Gastroesophageal sphincter (tissue), 4 donors: ENCODE results near the gene CASP1. TPM values are rescaled to one million over a fixed set of nuclear protein-coding genes. Genes with fewer than 3 reads are reported as not detected.

Source experiments
- ATAC-seq: fragments of 150-250 bp; one replicate; pipeline ENCODE4 v1.9.1; 2016; ENCODE audit warnings: mild to moderate bottlenecking, moderate library complexity
- H3K27ac ChIP-seq, 4 donors: fragments of 200-600 bp; sonication (generic) in 3 of 4; 1 replicate in 3 of 4; 2 replicates in 1 of 4; pipeline ENCODE4 v1.5.1; 2016 to 2019
- H3K27me3 ChIP-seq: fragments of 200-600 bp; sonication (generic); one replicate; pipeline ENCODE4 v1.5.1; 2019
- H3K36me3 ChIP-seq, 2 donors: fragments of 200-600 bp; sonication (generic); one replicate each; pipeline ENCODE4 v1.5.1; 2019; ENCODE audit warnings: control low read depth in 1 of 2
- H3K4me1 ChIP-seq, 3 donors: fragments of 200-600 bp; sonication (generic); 1 replicate in 2 of 3; 2 replicates in 1 of 3; pipeline ENCODE4 v1.5.1; 2016 to 2019; ENCODE audit warnings: control low read depth in 2 of 3
- H3K4me3 ChIP-seq, 2 donors: fragments of 200-600 bp; sonication (generic); one replicate each; pipeline ENCODE4 v1.5.1; 2019; ENCODE audit warnings: mild to moderate bottlenecking in 1 of 2, moderate library complexity in 1 of 2
- H3K9me3 ChIP-seq, 3 donors: fragments of 200-600 bp; sonication (generic); one replicate each; pipeline ENCODE4 v1.5.1; 2017 to 2019; ENCODE audit warnings: control low read depth in 2 of 3
- CTCF ChIP-seq, 4 experiments: fragments of 200-600 bp in 2 of 4; fragments of 450-650 bp in 2 of 4; sonication (generic) in 1 of 4; IDR thresholded peaks; one replicate each; pipeline ENCODE4 v1.5.1; 2017 to 2019; ENCODE audit warnings: antibody characterized with exemption in 4 of 4, mild to moderate bottlenecking in 2 of 4, moderate library complexity in 2 of 4
- EP300 ChIP-seq: sonication (generic); formaldehyde crosslinking; IDR thresholded peaks from one replicate; pipeline ENCODE4 v1.6.1; 2017; ENCODE audit warnings: antibody characterized with exemption, mild to moderate bottlenecking
- POLR2A ChIP-seq, 2 donors: fragments of 450-650 bp; IDR thresholded peaks; one replicate each; pipeline ENCODE4 v1.6.1; 2017; ENCODE audit warnings: antibody characterized with exemption in 2 of 2, mild to moderate bottlenecking in 2 of 2, moderate library complexity in 1 of 2
- POLR2AphosphoS5 ChIP-seq: sonication (generic); formaldehyde crosslinking; IDR thresholded peaks from one replicate; pipeline ENCODE4 v1.6.1; 2017; ENCODE audit warnings: antibody characterized with exemption
- WGBS, 2 donors: methylation state at CpG; one replicate each; pipeline ENCODE4 v1.1.5; 2018; ENCODE audit warnings: low coverage in 1 of 2; 5-methylcytosine and 5-hydroxymethylcytosine counted together
- total RNA-seq, 4 donors: library from RNA; depleted of rRNA; stranded (reverse); fragments of >200 nt; gene quantifications; one replicate each; pipeline ENCODE4 v1.1.0, GENCODE V29; 2016

The CASP1 gene
- total RNA-seq, 4 donors from 2014 or later, result 3.0 to 12.8 (median 7.3) TPM

- Histone ChIP-seq H3K4me3 (no peak overlapping the region), H3K27ac (no peak overlapping the region), H3K4me1 (no peaks in the 10 kb centered on the region), H3K36me3 (no peaks in the 10 kb centered on the region), H3K27me3 (no peaks in the 10 kb centered on the region), H3K9me3 (no peaks in the 10 kb centered on the region)
- TF ChIP-seq POLR2A (IDR thresholded peaks at IDR 0.05), result no peak
- TF ChIP-seq EP300, result no peak
- no peak for TF ChIP-seq POLR2AphosphoS5
- TF ChIP-seq CTCF (IDR thresholded peaks at IDR 0.05), result no peak
- WGBS, 2 donors, result 64 to 70% methylated on average over 4 of the region's 4 CpGs
- no peak for ATAC-seq
These were observed 22.5 kb upstream of the CASP1 start for GRCh38 chr11:105057432-105057831.

- WGBS, 2 donors, result 100% methylated on average over 1 of the region's 1 CpG; no CpG with 5 or more reads in 1 of the 2 donors
- H3K36me3 ChIP-seq, result no peaks in the 10 kb centered on the region
- no peak overlapping the region for H3K4me3 ChIP-seq
- H3K9me3 ChIP-seq, result no peaks in the 10 kb centered on the region
- no peaks in the 10 kb centered on the region for H3K4me1 ChIP-seq
- no peak overlapping the region for H3K27ac ChIP-seq
- TF ChIP-seq POLR2A (IDR thresholded peaks at IDR 0.05) (no peak), CTCF (IDR thresholded peaks at IDR 0.05) (no peak), EP300 (no peak), POLR2AphosphoS5 (no peak)
- no peak for ATAC-seq
- H3K27me3 ChIP-seq, result no peaks in the 10 kb centered on the region
These were observed 21.5 kb upstream of the CASP1 start for GRCh38 chr11:105056446-105056845.

GRCh38 chr11:105054723-105055493, 20.0 kb upstream of the CASP1 start:
- TF ChIP-seq CTCF (IDR thresholded peaks at IDR 0.05) (no peak), EP300 (no peak), POLR2A (IDR thresholded peaks at IDR 0.05) (no peak), POLR2AphosphoS5 (no peak)
- WGBS, 2 donors, result 50 to 83% methylated on average over 1 to 2 of the region's 2 CpGs
- H3K27ac ChIP-seq, result no peak overlapping the region

GRCh38 chr11:105052487-105052886, 17.5 kb upstream of the CASP1 start:
- Histone ChIP-seq H3K9me3 (no peaks in the 10 kb centered on the region), H3K27ac (no peak overlapping the region), H3K27me3 (no peaks in the 10 kb centered on the region), H3K4me3 (no peak overlapping the region), H3K36me3 (no peaks in the 10 kb centered on the region), H3K4me1 (peaks cover 0 to 1% (median 0%) of the 10 kb centered on the region in 3 donors)
- no peak for ATAC-seq
- 86 to 93% methylated on average over 3 of the region's 3 CpGs for whole genome bisulfite sequencing, 2 donors
- no peak for TF ChIP-seq EP300
- peak in 1 of 4 experiments; percentile 1 for TF ChIP-seq CTCF (IDR thresholded peaks at IDR 0.05)
- TF ChIP-seq POLR2AphosphoS5, result no peak
- no peak for TF ChIP-seq POLR2A (IDR thresholded peaks at IDR 0.05)

More at GRCh38 chr11:105054723-105055493, 20.0 kb upstream of the CASP1 start:
- Histone ChIP-seq H3K9me3 (no peaks in the 10 kb centered on the region), H3K27me3 (no peaks in the 10 kb centered on the region), H3K4me3 (no peak overlapping the region), H3K36me3 (no peaks in the 10 kb centered on the region), H3K4me1 (no peaks in the 10 kb centered on the region)
- ATAC-seq, result no peak

- peaks cover 0 to 11% (median under 1%) of the 10 kb centered on the region in 3 donors for H3K4me1 ChIP-seq
- ATAC-seq, result no peak
- TF ChIP-seq CTCF (IDR thresholded peaks at IDR 0.05), result no peak
- no peak for TF ChIP-seq POLR2AphosphoS5
- TF ChIP-seq POLR2A (IDR thresholded peaks at IDR 0.05), result no peak
- no peak for TF ChIP-seq EP300
These were observed 16.6 kb upstream of the CASP1 start for GRCh38 chr11:105051559-105051958.

More at GRCh38 chr11:105051559-105051958, 16.6 kb upstream of the CASP1 start:
- WGBS, 2 donors, result 75 to 80% methylated on average over 1 to 2 of the region's 2 CpGs
- Histone ChIP-seq H3K4me3 (no peak overlapping the region), H3K36me3 (no peaks in the 10 kb centered on the region), H3K27me3 (no peaks in the 10 kb centered on the region), H3K9me3 (no peaks in the 10 kb centered on the region), H3K27ac (no peak overlapping the region)
